Activated CD8-positive, alpha-beta T cell treated with anti-CD3 and anti-CD28 coated beads for 36 hours (primary cell): ENCODE measurements around the gene ARSG. TPM values are rescaled to one million over a fixed set of nuclear protein-coding genes. Genes with fewer than 3 reads are reported as not detected.
"Not testable (repeated sequence)": the region's sequence is repeated elsewhere in the genome, so short reads cannot be mapped to it uniquely, and the experiment has no call there.

ENCODE experiments used
- ATAC-seq: fragments of 200-7000 bp; cut with Tn5 transposase; one replicate; pipeline ENCODE4 v1.10.0; 2021; ENCODE audit warnings: mild to moderate bottlenecking, moderate library complexity
- CTCF ChIA-PET: fragments of 350-600 bp; sonication (Branson Sonifier 250); formaldehyde crosslinking; loops from one replicate; lab custom pipeline; 2021; ENCODE audit warnings: antibody characterized with exemption; lab: Charles Lee
- POLR2A ChIA-PET: fragments of 350-600 bp; sonication (Branson Sonifier 250); formaldehyde crosslinking; loops from one replicate; lab custom pipeline; 2021; ENCODE audit warnings: antibody characterized with exemption; lab: Charles Lee
- DNase-seq: peaks from one replicate; pipeline ENCODE4 v3.0.0-alpha.2; 2020
- H3K27ac Mint-ChIP-seq: one replicate; pipeline ENCODE4 v1.8.0; 2021; ENCODE audit warnings: mild to moderate bottlenecking, mixed read lengths
- H3K27me3 Mint-ChIP-seq: one replicate; pipeline ENCODE4 v1.8.0; 2021; ENCODE audit warnings: mixed read lengths
- H3K36me3 Mint-ChIP-seq: one replicate; pipeline ENCODE4 v1.8.0; 2021; ENCODE audit warnings: low read depth, mixed read lengths
- H3K4me1 Mint-ChIP-seq: one replicate; pipeline ENCODE4 v1.8.0; 2021; ENCODE audit warnings: low read depth, mixed read lengths
- H3K4me3 Mint-ChIP-seq: one replicate; pipeline ENCODE4 v1.8.0; 2021; ENCODE audit warnings: mild to moderate bottlenecking, moderate library complexity, mixed read lengths
- H3K9me3 Mint-ChIP-seq: one replicate; pipeline ENCODE4 v1.8.0; 2021; ENCODE audit warnings: mixed read lengths
- intact Hi-C: fragments of 100-400 bp; cut with micrococcal nuclease; formaldehyde crosslinking; loops from one replicate; pipeline ENCODE4 v1.10.0; 2022
- total RNA-seq, 2 experiments: library from RNA; stranded (reverse); gene quantifications; one replicate each; pipeline ENCODE4 v1.2.3, GENCODE V29; 2021
- TF ChIP-seq, protein P1 (sequence below): fragments of 200-600 bp; IDR thresholded peaks from one replicate; pipeline ENCODE4 v1.8.0; 2022; ENCODE audit warnings: antibody characterized with exemption, mild to moderate bottlenecking

The ARSG gene
- total RNA-seq, 2 experiments from 2014 or later = 7.2 to 8.4 TPM

DNA sequence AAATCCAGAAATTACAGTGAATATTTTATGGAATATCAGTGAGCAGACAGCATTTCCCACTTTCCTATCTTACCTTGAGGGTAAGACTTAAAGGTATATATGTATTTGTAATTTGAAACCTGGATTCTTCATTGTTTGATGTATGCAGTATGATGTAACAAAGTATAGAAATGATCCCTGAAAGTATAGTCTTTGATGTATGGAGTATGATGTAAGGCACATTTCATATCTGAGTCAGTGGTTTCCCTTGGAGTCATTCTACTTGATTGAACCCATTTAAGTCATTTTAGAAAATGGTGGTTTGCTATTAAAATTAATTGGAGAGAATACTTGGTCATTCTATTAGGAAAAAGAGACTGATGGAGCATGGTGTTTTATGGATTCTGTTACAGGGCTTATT is 33.4 kb upstream of the ARSG start:
- peaks cover 54% of the 10 kb centered on the region for H3K36me3 Mint-ChIP-seq
- intact Hi-C loops = no loop called here
- ChIA-PET POLR2A (interaction anchor here (1.0 to 3.3 kb wide), 4 partner anchors 10 to 34 kb away, joined by 3 to 31 read pairs (median 4); partner anchors contain the start of gene AMZ2), CTCF (interaction anchor here (1.1 to 8.0 kb wide), 7 partner anchors 9 to 179 kb away, joined by 3 to 122 read pairs (median 6); partner anchors contain the start of gene AMZ2)
- TF ChIP-seq, protein P1, sequence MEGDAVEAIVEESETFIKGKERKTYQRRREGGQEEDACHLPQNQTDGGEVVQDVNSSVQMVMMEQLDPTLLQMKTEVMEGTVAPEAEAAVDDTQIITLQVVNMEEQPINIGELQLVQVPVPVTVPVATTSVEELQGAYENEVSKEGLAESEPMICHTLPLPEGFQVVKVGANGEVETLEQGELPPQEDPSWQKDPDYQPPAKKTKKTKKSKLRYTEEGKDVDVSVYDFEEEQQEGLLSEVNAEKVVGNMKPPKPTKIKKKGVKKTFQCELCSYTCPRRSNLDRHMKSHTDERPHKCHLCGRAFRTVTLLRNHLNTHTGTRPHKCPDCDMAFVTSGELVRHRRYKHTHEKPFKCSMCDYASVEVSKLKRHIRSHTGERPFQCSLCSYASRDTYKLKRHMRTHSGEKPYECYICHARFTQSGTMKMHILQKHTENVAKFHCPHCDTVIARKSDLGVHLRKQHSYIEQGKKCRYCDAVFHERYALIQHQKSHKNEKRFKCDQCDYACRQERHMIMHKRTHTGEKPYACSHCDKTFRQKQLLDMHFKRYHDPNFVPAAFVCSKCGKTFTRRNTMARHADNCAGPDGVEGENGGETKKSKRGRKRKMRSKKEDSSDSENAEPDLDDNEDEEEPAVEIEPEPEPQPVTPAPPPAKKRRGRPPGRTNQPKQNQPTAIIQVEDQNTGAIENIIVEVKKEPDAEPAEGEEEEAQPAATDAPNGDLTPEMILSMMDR = no peak
- H3K9me3 Mint-ChIP-seq = no peaks in the 10 kb centered on the region
- H3K4me1 Mint-ChIP-seq = peaks cover 83% of the 10 kb centered on the region
- peak overlapping the region; percentile 95 for H3K27ac Mint-ChIP-seq
- no peak for ATAC-seq
- no peak overlapping the region for H3K4me3 Mint-ChIP-seq
- DNase-seq = no peak
- H3K27me3 Mint-ChIP-seq = no peaks in the 10 kb centered on the region

- Mint-ChIP-seq H3K27ac (peak overlapping the region; percentile 95), H3K36me3 (peaks cover 44% of the 10 kb centered on the region), H3K4me1 (peaks cover 75% of the 10 kb centered on the region), H3K4me3 (peak overlapping the region; percentile 69)
- ATAC-seq (peak; percentile 93), DNase-seq (peak; percentile 90)
- POLR2A ChIA-PET = interaction anchor here (0.8 to 3.3 kb wide), 6 partner anchors 11 to 196 kb away, joined by 3 to 31 read pairs (median 3); partner anchors contain the start of gene AMZ2
- intact Hi-C loops, H3K27me3 Mint-ChIP-seq, H3K9me3 Mint-ChIP-seq: not testable (repeated sequence)
- CTCF ChIA-PET = interaction anchor here (1.1 to 8.0 kb wide), 7 partner anchors 10 to 202 kb away, joined by 3 to 122 read pairs (median 6); no protein-coding TSS in a partner anchor
Observed at GRCh38 chr17:68258890-68259647, 32.2 kb upstream of the ARSG start.

- Mint-ChIP-seq H3K4me1 (peaks cover 70% of the 10 kb centered on the region), H3K4me3 (peak overlapping the region; percentile 69), H3K36me3 (peaks cover 39% of the 10 kb centered on the region), H3K27ac (peak overlapping the region; percentile 93)
- CTCF ChIA-PET = interaction anchor here (1.2 to 8.0 kb wide), 4 partner anchors 11 to 201 kb away, joined by 3 to 122 read pairs (median 6); no protein-coding TSS in a partner anchor
- intact Hi-C loops, H3K9me3 Mint-ChIP-seq, DNase-seq, H3K27me3 Mint-ChIP-seq, ATAC-seq: not testable (repeated sequence)
- POLR2A ChIA-PET = interaction anchor here (0.8 to 3.3 kb wide), 3 partner anchors 11 to 196 kb away, joined by 3 to 31 read pairs (median 3); partner anchors contain the start of gene AMZ2
Observed at GRCh38 chr17:68259648-68259951, 31.7 kb upstream of the ARSG start.

DNA sequence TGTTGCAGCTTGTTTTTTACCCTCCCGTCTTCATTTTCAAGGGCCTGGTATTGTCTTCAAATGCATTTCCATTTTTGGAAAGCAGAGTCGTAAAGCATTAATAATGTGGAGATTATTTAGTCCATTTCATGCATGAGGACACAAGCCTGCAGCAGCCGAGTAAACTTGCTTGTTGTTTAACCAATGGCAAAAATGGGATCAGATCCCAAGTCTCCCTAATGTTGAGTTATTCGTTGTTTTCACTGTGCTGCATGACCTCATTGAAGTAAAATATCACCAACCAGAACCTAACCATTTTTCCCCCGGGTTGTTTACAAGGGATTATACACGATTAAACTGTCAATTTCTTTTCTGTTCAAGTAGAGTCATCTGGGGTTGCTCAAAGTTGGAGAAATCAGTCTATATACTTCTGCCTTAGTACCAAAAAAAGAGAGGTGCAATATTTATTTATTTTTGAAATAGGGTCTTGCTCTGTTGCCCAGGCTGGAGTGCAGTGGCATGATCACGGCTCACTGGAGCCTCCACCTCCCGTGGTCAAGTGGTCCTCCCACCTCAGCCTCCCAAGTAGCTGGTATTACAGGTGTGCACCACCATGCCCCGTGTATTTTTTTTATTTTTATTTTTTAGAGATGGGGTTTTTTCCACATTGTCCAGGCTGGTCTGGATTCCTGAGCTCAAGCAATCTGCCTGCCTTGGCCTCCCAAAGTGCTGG is 31.1 kb upstream of the ARSG start:
- ATAC-seq = no peak
- intact Hi-C loops = loop anchor here (5.0 kb wide), 1 partner anchor 142 kb away; no protein-coding TSS in a partner anchor
- H3K27me3 Mint-ChIP-seq = no peaks in the 10 kb centered on the region

DNA sequence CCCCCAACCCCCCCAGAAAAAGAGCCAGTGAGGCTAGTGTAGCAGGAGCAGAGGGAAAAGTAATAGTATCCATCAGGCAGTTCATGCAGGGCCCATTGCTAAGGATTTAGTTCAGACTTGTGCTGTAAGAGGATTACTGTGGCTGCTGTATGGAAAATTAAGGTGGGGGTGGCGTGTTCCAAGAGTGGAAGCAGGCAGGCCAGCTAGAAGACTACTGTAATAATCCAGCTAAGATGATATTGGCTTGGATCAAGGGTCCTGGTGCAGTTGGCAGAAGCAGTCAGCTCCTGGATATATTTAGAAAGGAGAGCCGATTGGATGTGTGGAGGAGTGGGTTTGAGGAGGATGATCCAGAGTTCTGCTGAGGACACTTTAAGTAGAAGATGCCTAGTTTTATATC is 28.8 kb upstream of the ARSG start:
- POLR2A ChIA-PET, ATAC-seq, H3K9me3 Mint-ChIP-seq, DNase-seq, H3K4me3 Mint-ChIP-seq, H3K27me3 Mint-ChIP-seq: not testable (repeated sequence)
- intact Hi-C loops = loop anchor here (2.0 to 5.0 kb wide), 3 partner anchors 140 to 200 kb away; no protein-coding TSS in a partner anchor
- Mint-ChIP-seq H3K4me1 (peaks cover 41% of the 10 kb centered on the region), H3K27ac (peak overlapping the region; percentile 46), H3K36me3 (peaks cover 15% of the 10 kb centered on the region)
- CTCF ChIA-PET = interaction anchor here (0.6 to 8.0 kb wide), 15 partner anchors 12 to 203 kb away, joined by 3 to 122 read pairs (median 6); partner anchors contain the start of genes ARSG and WIPI1

More for the DNA sequence above, 31.1 kb upstream of the ARSG start:
- Mint-ChIP-seq H3K27ac (peak overlapping the region; percentile 93), H3K4me1 (peaks cover 63% of the 10 kb centered on the region), H3K36me3 (peaks cover 34% of the 10 kb centered on the region), H3K9me3 (no peaks in the 10 kb centered on the region), H3K4me3 (peak overlapping the region; percentile 69)
- CTCF ChIA-PET = interaction anchor here (1.0 to 8.0 kb wide), 7 partner anchors 31 to 200 kb away, joined by 3 to 122 read pairs (median 6); partner anchors contain the start of genes ARSG and WIPI1
- TF ChIP-seq, protein P1 = no peak
- POLR2A ChIA-PET = interaction anchor here (0.8 to 3.3 kb wide), 4 partner anchors 12 to 195 kb away, joined by 3 to 31 read pairs (median 4); partner anchors contain the start of gene AMZ2
- no peak for DNase-seq
